Vein endothelial cell (primary cell): Measurements from ENCODE around the gene CUTC. TPM values are rescaled to one million over a fixed set of nuclear protein-coding genes. Genes with fewer than 3 reads are reported as not detected.

Experiments
- total RNA-seq: library from RNA; depleted of rRNA; stranded (reverse); fragments of >200 nt; gene quantifications from 2 replicates; pipeline ENCODE4 v1.2.3, GENCODE V29; 2012

The CUTC gene
- total RNA-seq: 15.8 and 18.0 TPM in 2 replicates

GRCh38 chr10:99732033-99732842 lies at the start of gene CUTC, which contains the start of gene COX15:
Gene CUTC, plus strand, starts transcription at chr10:99732234. Its CDS starts 115 bp downstream, at chr10:99732349.
Gene COX15, minus strand, starts transcription at chr10:99732127. Its CDS starts 78 bp downstream, at chr10:99732049.

GRCh38 chr10:99782447-99783286 lies 50.6 kb downstream of the CUTC start, which contains the start of gene ABCC2:
Gene ABCC2, plus strand, starts transcription at chr10:99782640. Its CDS starts 205 bp downstream, at chr10:99782845.

Other genes starting within 250 kb of the CUTC start
- gene NKX2-3, start 199.3 kb upstream of the CUTC start, total RNA-seq: not detected in 2 replicates
- gene SLC25A28, start 111.8 kb upstream of the CUTC start, total RNA-seq: 10.8 and 13.4 TPM in 2 replicates
- gene ENTPD7, start 72.7 kb upstream of the CUTC start, total RNA-seq: 24.8 and 27.6 TPM in 2 replicates
- 36.9 and 37.4 TPM in 2 replicates for gene COX15, start 107 bp upstream of the CUTC start, total RNA-seq
- 0.65 and 0.86 TPM in 2 replicates for gene ABCC2, start 50.4 kb downstream of the CUTC start, total RNA-seq